Endodermal cell (in vitro differentiated cells): Measurements from ENCODE around the gene ING4. TPM values are rescaled to one million over a fixed set of nuclear protein-coding genes. Genes with fewer than 3 reads are reported as not detected.

Experiments used
- DNase-seq: peaks from one replicate; pipeline ENCODE4 v3.0.0-alpha.2; 2017
- H3K27ac ChIP-seq: 2 replicates; pipeline ENCODE4 v1.5.1; 2013; ENCODE audit warnings: mild to moderate bottlenecking, low read depth, low read length, moderate library complexity
- H3K27me3 ChIP-seq: 2 replicates; pipeline ENCODE4 v1.6.1; 2013; ENCODE audit warnings: mild to moderate bottlenecking, low read length, moderate library complexity; ENCODE audit not compliant: insufficient read depth, control insufficient read depth, poor library complexity, severe bottlenecking
- H3K36me3 ChIP-seq: 2 replicates; pipeline ENCODE4 v1.7.0; 2013; ENCODE audit warnings: mild to moderate bottlenecking, low read length, moderate library complexity; ENCODE audit not compliant: control insufficient read depth, insufficient read depth
- H3K4me1 ChIP-seq: one replicate; pipeline ENCODE4 v1.7.0; 2013; ENCODE audit warnings: low read length; ENCODE audit not compliant: control insufficient read depth, insufficient read depth
- H3K4me3 ChIP-seq: 2 replicates; pipeline ENCODE4 v1.5.1; 2013; ENCODE audit warnings: mild to moderate bottlenecking, low read length, moderate library complexity
- H3K9ac ChIP-seq: 2 replicates; pipeline ENCODE4 v1.6.1; 2013; ENCODE audit warnings: mild to moderate bottlenecking, low read length, moderate library complexity; ENCODE audit not compliant: poor library complexity, severe bottlenecking; ENCODE audit errors: extremely low read depth
- H3K9me3 ChIP-seq: 2 replicates; pipeline ENCODE4 v1.6.1; 2013; ENCODE audit warnings: mild to moderate bottlenecking, low read length, moderate library complexity; ENCODE audit not compliant: control insufficient read depth
- H3K27ac Mint-ChIP-seq: 2 replicates; pipeline ENCODE4 v1.8.0; 2020; ENCODE audit warnings: mixed read lengths
- H3K27me3 Mint-ChIP-seq: 2 replicates; pipeline ENCODE4 v1.8.0; 2021; ENCODE audit warnings: mild to moderate bottlenecking, mixed read lengths; ENCODE audit not compliant: insufficient read depth
- H3K36me3 Mint-ChIP-seq: 2 replicates; pipeline ENCODE4 v1.8.0; 2020; ENCODE audit warnings: low read depth, mixed read lengths
- H3K4me1 Mint-ChIP-seq: 2 replicates; pipeline ENCODE4 v1.8.0; 2020; ENCODE audit warnings: mixed read lengths
- H3K4me3 Mint-ChIP-seq: 2 replicates; pipeline ENCODE4 v1.8.0; 2020; ENCODE audit warnings: mild to moderate bottlenecking, moderate library complexity, mixed read lengths
- H3K9me3 Mint-ChIP-seq: 2 replicates; pipeline ENCODE4 v1.8.0; 2020; ENCODE audit warnings: mild to moderate bottlenecking, mixed read lengths
- WGBS, 2 experiments: methylation state at CpG; one replicate each; pipeline versions ENCODE4 v1.1.5 to v1.1.7; 2013; ENCODE audit warnings: missing lambda C conversion rate in 2 of 2, mixed read lengths in 1 of 2; ENCODE audit not compliant: insufficient coverage in 1 of 2, insufficient read length in 1 of 2; 5-methylcytosine and 5-hydroxymethylcytosine counted together
- total RNA-seq, 2 donors: library from RNA; stranded (reverse); fragmentation: NEBNext Ultra II Directional in 1 of 2; extraction: Animal tissue kit (Norgen Biotek cat#: 25700) in 1 of 2; gene quantifications; 2 replicates in 1 of 2; 3 replicates in 1 of 2; pipeline ENCODE4 v1.2.1, GENCODE V29; 2021
- TF ChIP-seq, protein P1 (sequence below): fragments of 200-600 bp; sonication (generic); conservative IDR thresholded peaks from 2 replicates; pipeline ENCODE4 v1.5.0; 2021; ENCODE audit warnings: antibody characterized with exemption, mild to moderate bottlenecking

The ING4 gene
- total RNA-seq, 2 donors from 2014 or later: 30.5 to 60.3 TPM

DNA sequence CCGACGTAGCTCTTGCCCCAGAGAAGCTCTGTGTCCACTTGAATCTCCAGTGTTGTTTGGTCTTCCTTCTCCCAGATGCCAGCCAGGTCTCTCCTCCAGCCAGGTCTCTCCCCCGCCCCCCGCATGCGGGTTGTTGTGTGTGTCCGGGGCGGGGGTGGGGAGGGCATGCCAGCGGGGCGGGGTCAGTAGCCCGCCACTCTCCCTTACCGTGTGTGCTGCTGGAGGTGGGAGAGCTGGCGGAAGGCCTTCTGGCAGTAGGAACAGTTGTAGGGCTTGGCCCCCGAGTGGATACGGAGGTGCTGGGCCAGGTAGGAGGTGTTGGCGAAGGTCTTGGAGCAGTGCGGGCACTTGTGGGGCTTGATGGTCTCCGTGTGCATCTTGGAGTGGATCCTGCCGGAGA is 9.2 kb upstream of the ING4 start:
- no peak for DNase-seq
- Mint-ChIP-seq H3K36me3 (peaks cover 93% of the 10 kb centered on the region), H3K9me3 (no peaks in the 10 kb centered on the region), H3K4me1 (no peaks in the 10 kb centered on the region), H3K27me3 (no peaks in the 10 kb centered on the region), H3K27ac (no peak overlapping the region), H3K4me3 (no peak overlapping the region)
- no peak overlapping the region for H3K9ac ChIP-seq
- H3K4me1 ChIP-seq: no peaks in the 10 kb centered on the region
- H3K27me3 ChIP-seq: no peaks in the 10 kb centered on the region
- 91 to 96% methylated on average over 8 to 18 of the region's 18 CpGs for WGBS, 2 experiments
- no peaks in the 10 kb centered on the region for H3K9me3 ChIP-seq
- H3K4me3 ChIP-seq: no peak overlapping the region
- H3K36me3 ChIP-seq: peaks cover 98% of the 10 kb centered on the region
- H3K27ac ChIP-seq: no peak overlapping the region
- TF ChIP-seq, protein P1, sequence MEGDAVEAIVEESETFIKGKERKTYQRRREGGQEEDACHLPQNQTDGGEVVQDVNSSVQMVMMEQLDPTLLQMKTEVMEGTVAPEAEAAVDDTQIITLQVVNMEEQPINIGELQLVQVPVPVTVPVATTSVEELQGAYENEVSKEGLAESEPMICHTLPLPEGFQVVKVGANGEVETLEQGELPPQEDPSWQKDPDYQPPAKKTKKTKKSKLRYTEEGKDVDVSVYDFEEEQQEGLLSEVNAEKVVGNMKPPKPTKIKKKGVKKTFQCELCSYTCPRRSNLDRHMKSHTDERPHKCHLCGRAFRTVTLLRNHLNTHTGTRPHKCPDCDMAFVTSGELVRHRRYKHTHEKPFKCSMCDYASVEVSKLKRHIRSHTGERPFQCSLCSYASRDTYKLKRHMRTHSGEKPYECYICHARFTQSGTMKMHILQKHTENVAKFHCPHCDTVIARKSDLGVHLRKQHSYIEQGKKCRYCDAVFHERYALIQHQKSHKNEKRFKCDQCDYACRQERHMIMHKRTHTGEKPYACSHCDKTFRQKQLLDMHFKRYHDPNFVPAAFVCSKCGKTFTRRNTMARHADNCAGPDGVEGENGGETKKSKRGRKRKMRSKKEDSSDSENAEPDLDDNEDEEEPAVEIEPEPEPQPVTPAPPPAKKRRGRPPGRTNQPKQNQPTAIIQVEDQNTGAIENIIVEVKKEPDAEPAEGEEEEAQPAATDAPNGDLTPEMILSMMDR: no peak

DNA sequence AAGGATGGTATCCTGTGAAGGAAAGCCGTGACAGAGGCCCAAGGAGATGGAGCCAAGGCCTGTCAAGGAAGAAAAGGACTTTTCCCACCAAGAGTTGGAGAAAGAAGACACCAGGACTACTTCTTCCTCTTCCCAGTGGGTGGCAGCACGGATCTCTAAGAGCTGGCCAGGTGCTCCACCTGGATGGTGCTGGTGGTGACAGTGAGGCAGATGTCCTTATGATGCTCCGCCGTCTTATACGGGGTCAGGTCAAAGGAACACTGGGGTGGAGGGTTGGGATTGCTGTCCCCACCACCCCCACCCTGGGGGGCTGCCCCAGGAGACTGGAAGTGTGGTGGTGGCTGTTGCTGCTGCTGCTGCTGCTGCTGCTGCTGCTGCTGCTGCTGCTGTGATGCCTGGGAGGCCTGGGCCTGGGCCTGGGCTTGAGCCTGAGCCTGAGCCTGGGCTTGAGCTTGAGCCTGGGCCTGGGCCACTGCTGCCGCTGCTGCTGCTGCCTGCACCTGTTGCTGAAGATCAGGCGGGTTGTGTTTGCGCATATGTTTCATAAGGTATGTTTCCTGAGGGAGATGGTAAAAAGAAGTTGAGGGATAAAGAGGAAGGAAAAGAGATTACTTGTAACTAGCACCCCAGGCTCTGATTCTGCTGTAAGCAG is 4.8 kb upstream of the ING4 start:
- Histone ChIP-seq H3K4me3 (no peak overlapping the region), H3K36me3 (peaks cover 67% of the 10 kb centered on the region), H3K27ac (no peak overlapping the region), H3K9ac (no peak overlapping the region), H3K27me3 (no peaks in the 10 kb centered on the region), H3K4me1 (no peaks in the 10 kb centered on the region), H3K9me3 (no peaks in the 10 kb centered on the region)
- Mint-ChIP-seq H3K9me3 (no peaks in the 10 kb centered on the region), H3K4me3 (no peak overlapping the region), H3K36me3 (peaks cover 62% of the 10 kb centered on the region), H3K27me3 (no peaks in the 10 kb centered on the region), H3K4me1 (peaks cover 3% of the 10 kb centered on the region), H3K27ac (no peak overlapping the region)
- TF ChIP-seq, protein P1: peak; percentile 77
- 92 to 100% methylated on average over 3 to 8 of the region's 8 CpGs for WGBS, 2 experiments
- DNase-seq: peak; percentile 81

GRCh38 chr12:6666211-6666610 is 3.3 kb upstream of the ING4 start:
- Histone ChIP-seq H3K9me3 (no peaks in the 10 kb centered on the region), H3K4me1 (peaks cover 2% of the 10 kb centered on the region), H3K36me3 (peaks cover 52% of the 10 kb centered on the region), H3K4me3 (no peak overlapping the region), H3K27ac (no peak overlapping the region), H3K9ac (no peak overlapping the region), H3K27me3 (no peaks in the 10 kb centered on the region)
- Mint-ChIP-seq H3K9me3 (no peaks in the 10 kb centered on the region), H3K4me3 (no peak overlapping the region), H3K4me1 (peaks cover 10% of the 10 kb centered on the region), H3K27ac (no peak overlapping the region), H3K27me3 (no peaks in the 10 kb centered on the region), H3K36me3 (peaks cover 49% of the 10 kb centered on the region)
- DNase-seq: no peak
- TF ChIP-seq, protein P1: no peak
- WGBS, 2 experiments: 96 to 100% methylated on average over 2 of the region's 2 CpGs
